ENCODE data around the gene FRMD4B.

- TF ChIP-seq CTCF (IDR thresholded peaks at IDR 0.05; ENCODE audit: borderline replicate concordance, extremely low read depth, low read length, poor library complexity, severe bottlenecking) (no peak), EZH2 (IDR thresholded peaks at IDR 0.05; ENCODE audit: borderline replicate concordance, low read depth, low read length, severe bottlenecking) (no peak)
These were observed 15.6 kb downstream of the FRMD4B start for GRCh38 chr3:69370156-69370883.

Measured in DND-41 (cell line).